ENCODE measurements around the gene DDN. TPM values are rescaled to one million over a fixed set of nuclear protein-coding genes. Genes with fewer than 3 reads are reported as not detected.

The DDN gene
- polyA plus RNA-seq, 12 donors, result 5.7 to 36.6 (median 17.4) TPM; not detected in 1

- no peak for DNase-seq
These were observed 29.9 kb downstream of the DDN start for GRCh38 chr12:48969160-48969771.

- no peak for DNase-seq
These were observed 30.7 kb downstream of the DDN start for GRCh38 chr12:48968467-48968866.

DNA sequence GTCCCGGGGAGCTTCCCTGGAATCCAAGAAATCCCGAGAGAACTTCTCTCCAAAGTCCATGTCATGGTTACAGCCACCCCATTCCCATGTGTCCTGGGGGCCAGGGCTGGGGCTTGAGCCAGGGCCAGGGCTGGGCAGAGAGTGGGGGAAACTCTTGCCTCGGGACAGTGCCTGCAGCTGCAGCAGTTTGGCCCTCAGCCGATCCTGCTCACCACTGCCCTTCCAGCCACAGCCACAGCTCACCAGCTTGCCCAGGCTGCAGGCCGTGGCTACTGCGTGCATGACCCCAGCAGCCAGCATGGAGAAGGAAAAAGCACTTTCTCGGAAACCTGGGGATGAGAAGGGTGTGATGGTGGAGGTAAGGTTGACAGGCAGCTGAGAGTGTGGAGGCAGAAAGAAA is 31.2 kb downstream of the DDN start:
- DNase-seq, result no peak

DNA sequence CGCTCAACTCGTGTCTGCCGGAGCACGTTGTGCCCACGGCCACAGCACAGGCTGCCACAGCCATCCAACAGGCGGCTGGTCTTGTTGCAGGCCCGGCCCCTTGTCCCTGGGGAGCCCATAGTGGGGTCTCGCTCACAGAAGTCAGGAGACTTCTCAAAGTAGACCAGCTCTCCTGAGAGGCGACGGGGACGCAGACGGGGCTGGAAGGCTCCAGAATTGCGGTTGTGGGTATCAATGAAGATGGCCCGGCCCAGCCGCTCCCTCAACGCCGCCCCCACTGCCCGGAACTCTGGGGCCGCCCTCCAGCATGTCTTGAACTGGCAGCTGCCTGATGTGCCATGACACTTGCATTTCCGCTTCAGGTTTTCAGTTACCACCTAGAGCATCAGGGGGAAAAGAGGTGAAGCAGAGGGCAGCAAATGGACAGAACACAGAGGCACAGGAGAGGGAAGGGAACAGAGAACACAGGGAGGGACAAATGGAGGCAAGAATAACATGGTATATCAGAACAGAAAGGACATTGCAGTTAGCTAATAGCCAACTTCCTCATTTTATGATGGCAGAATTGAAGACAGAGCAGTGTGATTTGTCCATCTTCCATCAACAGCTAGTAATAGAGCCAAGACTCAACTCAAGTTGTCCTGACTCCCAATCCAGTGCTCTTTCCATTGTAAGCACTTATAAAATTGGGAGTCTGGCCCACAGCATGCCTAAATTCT is 32.8 kb downstream of the DDN start:
- DNase-seq, result no peak

- DNase-seq, result no peak
These were observed 33.8 kb downstream of the DDN start for GRCh38 chr12:48965298-48965838.

GRCh38 chr12:48961801-48962200 is 37.4 kb downstream of the DDN start:
- no peak for DNase-seq

- no peak for DNase-seq
These were observed 37.8 kb downstream of the DDN start for GRCh38 chr12:48961331-48961730.

GRCh38 chr12:48960834-48961233 is 38.3 kb downstream of the DDN start:
- DNase-seq, result no peak

GRCh38 chr12:48958049-48958388 is 41.2 kb downstream of the DDN start:
- no peak for DNase-seq

GRCh38 chr12:48957141-48958048 is 41.8 kb downstream of the DDN start, which contains the start of gene ARF3:
Gene ARF3, minus strand, starts transcription at chr12:48957487. Its CDS starts 16,392 bp downstream, at chr12:48941095.
- DNase-seq, result peak; percentile 95

- peak; percentile 94 for DNase-seq
These were observed 42.7 kb downstream of the DDN start for GRCh38 chr12:48956279-48957140.

DNA sequence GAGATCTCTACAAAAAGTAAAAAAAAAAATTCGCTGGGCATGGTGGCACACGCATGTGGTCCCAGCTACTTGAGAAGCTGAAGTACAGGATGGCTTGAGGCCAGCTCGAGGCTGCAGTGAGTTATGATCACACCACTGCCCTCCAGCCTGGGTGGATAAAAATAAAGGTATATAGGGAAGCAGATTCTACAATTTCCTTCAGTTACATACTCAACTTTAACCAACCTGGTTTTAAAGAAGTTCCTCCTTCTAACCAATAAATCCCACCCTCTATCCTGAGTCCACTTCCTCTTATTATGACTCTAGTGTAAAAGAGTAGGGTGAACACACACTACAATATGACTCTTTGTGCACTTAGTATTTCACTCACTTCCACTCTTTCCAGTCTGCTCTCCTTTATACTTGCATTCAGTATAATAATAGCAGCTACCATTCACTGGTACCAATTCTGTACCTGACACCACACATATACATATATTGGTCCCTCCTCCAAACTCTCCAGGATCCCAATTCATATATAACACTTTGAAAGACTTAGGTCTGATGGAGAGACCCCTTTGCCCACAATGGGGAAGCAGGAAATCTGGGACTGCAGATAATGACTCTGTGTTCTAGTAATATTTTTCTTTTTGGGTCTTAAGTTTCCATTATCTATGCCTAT is 44.2 kb downstream of the DDN start:
- DNase-seq, result no peak

DNA sequence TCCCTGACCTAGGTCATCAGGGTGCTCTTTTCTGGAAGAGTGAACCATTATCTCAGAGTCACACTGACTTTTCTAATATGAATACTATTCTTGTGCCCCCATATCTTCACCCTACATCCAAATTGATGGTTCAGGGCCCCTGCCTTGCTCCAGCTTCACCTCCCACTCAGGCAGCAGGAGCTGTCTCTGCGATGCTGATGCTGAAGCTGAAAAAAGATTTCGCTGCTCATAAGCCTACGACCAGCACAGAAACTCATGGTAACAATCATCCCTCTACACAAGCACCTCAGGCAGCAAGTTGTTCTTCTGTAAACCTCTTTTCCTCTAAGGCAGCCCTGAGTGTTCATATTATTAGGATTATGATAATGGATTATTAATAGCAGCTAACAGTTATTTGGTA is 45.1 kb downstream of the DDN start:
- DNase-seq, result no peak

DNA sequence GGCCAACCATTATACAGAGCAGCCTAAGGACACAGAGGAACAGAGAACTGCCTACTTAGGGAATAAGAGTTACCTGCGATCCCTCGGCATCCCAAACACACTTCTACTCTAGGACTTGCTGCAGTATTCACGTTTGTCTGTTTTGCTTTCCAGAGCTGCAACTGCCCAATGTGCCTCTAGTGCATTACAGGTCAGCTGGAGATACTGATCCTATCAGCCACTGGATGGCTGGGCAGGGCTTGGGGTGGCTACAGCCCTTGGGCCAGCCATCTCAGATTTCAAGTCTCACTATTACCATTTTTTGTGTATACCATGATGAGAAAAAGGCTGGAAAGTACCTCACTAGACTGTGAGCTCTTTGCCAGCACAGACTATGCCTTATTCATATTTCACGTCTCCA is 46.5 kb downstream of the DDN start:
- DNase-seq, result no peak

- DNase-seq, result no peak
These were observed 51.4 kb downstream of the DDN start for GRCh38 chr12:48947727-48948126.

- no peak for DNase-seq
These were observed 52.2 kb downstream of the DDN start for GRCh38 chr12:48946943-48947342.

GRCh38 chr12:48946205-48946604 is 53.0 kb downstream of the DDN start:
- DNase-seq, result no peak

All from muscle of arm (tissue), 12 donors.